ENCODE measurements around the gene GLCCI1.

DNA sequence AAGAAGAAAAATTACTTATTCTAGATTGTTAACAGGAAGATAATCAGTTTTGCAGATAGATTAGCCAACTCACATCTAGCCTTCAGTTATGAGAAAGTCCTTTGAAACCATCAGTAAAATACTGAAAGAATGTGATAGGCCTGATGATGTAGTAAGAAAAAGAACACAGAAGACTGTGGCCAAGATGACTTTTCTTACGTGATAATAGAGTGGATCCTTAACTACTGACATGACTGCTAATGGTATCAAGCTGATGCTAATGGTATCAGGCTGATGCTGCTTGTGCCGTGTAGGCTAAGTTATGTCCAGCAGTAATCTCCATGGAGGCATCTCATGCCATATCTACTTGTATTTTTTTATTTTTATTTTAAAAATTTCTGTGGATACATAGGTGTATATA, 114.2 kb downstream of the GLCCI1 start:
- TF ChIP-seq CTCF (IDR thresholded peaks at IDR 0.05; ENCODE audit: low read depth, low read length) (no peak), POLR2A (IDR thresholded peaks at IDR 0.05; ENCODE audit: extremely low read depth, insufficient read length) (no peak), MAX (IDR thresholded peaks at IDR 0.05; ENCODE audit: low read depth, low read length) (no peak), MYC (IDR thresholded peaks at IDR 0.05; ENCODE audit: low read depth, low read length) (no peak)
